GM12801 (cell line): ENCODE data around the gene ZNF771.

Experiments
- CTCF ChIP-seq: IDR thresholded peaks from one replicate; pipeline ENCODE4 v1.5.1; 2011; ENCODE audit warnings: control low read depth; ENCODE audit not compliant: insufficient read length; ENCODE audit errors: extremely low read depth

The ZNF771 gene

GRCh38 chr16:30397776-30398660, 9.4 kb upstream of the ZNF771 start:
- TF ChIP-seq CTCF, result no peak

DNA sequence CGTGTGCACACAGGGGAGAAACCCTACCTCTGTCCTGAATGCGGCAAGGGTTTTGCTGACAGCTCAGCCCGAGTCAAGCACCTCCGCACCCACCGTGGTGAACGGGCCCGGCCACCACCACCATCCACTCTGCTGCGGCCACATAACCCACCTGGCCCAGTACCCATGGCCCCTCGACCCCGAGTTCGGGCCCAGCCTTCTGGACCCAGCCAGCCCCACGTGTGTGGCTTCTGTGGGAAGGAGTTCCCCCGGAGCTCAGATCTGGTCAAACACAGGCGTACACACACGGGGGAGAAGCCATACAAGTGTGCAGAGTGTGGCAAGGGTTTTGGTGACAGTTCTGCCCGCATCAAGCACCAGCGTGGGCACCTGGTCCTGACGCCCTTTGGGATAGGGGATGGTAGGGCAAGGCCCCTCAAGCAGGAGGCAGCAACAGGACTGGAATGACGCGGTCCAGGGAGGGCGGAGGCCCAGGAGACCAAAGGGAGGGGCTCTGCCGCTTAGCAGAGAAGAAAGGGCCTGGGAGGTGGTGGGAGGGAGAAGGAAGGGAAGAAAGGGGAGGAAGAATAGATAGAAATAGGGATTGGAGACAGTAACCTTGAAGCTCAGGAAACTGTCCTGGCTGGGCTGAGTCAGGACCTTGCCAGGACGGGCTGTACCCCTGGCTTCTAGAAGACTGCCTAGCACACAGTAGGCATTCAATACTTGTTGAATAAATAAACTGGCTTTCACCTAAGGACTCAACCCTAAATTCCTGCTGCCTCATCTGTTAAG, 8.6 kb upstream of the ZNF771 start:
- TF ChIP-seq CTCF, result no peak

DNA sequence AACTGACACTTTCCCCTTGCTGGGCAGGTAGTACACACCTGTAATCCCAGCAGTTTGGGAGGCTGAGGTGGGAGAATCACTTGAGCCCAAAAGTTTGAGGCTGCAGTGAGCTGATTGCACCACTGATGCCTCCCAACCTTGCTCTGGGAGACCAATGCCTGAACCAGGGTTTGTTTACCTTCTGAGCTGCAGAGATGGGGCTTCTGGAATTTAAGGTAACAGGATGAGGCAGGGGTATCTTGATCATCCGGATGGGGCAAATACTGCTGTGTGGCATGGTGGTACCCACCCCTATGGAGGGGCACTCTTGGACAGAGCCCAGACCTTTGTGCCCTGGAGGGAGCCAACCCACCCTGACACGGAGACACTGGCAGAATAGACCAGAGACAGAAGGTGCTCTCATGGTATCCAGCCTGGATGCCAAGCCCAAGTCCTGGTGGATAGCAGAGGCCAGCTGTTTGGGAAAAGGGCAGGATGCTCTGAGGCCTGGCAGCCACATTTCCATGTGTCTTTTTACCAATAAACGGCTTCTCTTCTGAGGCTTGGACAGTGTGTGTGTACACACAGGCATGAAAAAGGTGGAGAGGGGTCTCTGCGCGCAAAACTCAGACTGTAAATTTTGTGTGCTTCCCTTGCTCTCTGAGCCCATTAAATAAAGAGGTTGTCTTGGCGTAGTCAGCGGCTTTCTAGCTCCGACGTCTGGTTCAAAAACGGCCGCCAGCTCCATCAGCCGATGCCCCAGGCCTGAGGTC, 7.8 kb upstream of the ZNF771 start:
- TF ChIP-seq CTCF, result no peak

DNA sequence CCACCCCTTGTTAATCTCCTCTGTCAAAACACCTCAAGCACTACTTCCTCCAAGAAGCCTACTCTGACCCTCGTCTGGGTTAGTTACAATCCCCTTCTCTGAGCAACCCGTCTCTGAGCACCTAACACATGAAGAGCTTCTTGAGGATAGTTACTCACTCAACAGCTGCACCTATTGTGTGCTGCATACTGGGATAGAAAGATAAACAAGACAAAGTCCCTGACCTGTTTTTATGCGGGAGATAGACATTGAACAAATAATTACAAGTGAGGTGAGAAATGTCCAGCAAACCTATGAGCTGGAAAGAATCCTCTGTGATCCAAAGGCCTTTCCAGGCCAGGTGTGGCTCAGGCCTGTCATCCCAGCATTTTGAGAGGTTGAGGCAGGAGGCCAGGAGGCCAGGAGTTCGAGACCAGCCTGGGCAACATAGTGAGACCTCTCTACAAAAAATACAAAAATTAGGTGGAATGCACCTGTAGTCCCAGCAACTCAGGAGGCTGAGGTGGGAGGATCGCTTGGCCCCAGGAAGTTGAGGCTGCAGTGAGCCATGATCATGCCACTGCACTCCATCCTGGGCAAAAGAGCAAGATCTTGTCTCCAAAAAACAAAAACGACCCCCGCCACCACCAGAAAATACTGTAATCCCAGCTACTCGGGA, 5.5 kb upstream of the ZNF771 start:
- TF ChIP-seq CTCF, result no peak

DNA sequence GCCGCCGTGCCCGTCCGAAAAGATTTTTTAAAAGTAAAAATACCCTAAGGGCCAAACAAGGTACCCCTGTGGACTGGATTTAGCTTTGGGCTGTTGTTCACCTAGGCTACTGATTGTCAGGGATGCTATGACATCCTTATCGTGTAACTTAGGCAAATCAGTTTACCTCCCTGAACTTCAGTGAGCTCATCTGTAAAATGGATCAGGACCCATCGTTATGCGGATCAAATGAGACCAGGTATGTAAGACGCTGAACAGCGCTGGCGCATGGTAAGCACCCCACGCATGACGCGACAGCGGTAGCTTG, 658 bp upstream of the ZNF771 start:
- no peak for TF ChIP-seq CTCF

GRCh38 chr16:30407804-30408534, 563 bp downstream of the ZNF771 start:
- TF ChIP-seq CTCF, result no peak
